Breast epithelium (tissue), 4 donors: ENCODE results near the gene PEF1. TPM values are rescaled to one million over a fixed set of nuclear protein-coding genes. Genes with fewer than 3 reads are reported as not detected.

Experiments
- DNase-seq, 2 donors: peaks; one replicate each; pipeline ENCODE4 v3.0.0-alpha.2; 2019; ENCODE audit warnings: low spot score in 2 of 2
- H3K27ac ChIP-seq, 2 donors: fragments of 200-600 bp; sonication (generic) in 1 of 2; one replicate each; pipeline ENCODE4 v1.5.1; 2016 to 2019; ENCODE audit warnings: mild to moderate bottlenecking in 1 of 2
- H3K27me3 ChIP-seq, 2 donors: fragments of 200-600 bp; sonication (generic) in 1 of 2; one replicate each; pipeline versions ENCODE4 v1.5.1 to v1.6.0; 2017 to 2019; ENCODE audit warnings: control low read depth in 1 of 2, mild to moderate bottlenecking in 1 of 2
- H3K36me3 ChIP-seq: fragments of 200-600 bp; one replicate; pipeline ENCODE4 v1.5.1; 2019
- H3K4me1 ChIP-seq, 2 donors: fragments of 200-600 bp; sonication (generic); one replicate each; pipeline ENCODE4 v1.5.1; 2016 to 2019; ENCODE audit warnings: control low read depth in 1 of 2
- H3K4me3 ChIP-seq, 3 donors: fragments of 200-600 bp; sonication (generic); 1 replicate in 2 of 3; 2 replicates in 1 of 3; pipeline ENCODE4 v1.5.1; 2016 to 2019; ENCODE audit warnings: mild to moderate bottlenecking in 3 of 3, moderate library complexity in 2 of 3
- H3K9me3 ChIP-seq, 2 donors: fragments of 200-600 bp; sonication (generic) in 1 of 2; one replicate each; pipeline ENCODE4 v1.5.1; 2016 to 2019; ENCODE audit warnings: control low read depth in 1 of 2
- CTCF ChIP-seq, 3 donors: fragments of 450-650 bp; IDR thresholded peaks; one replicate each; pipeline ENCODE4 v1.5.1; 2016 to 2017; ENCODE audit warnings: antibody characterized with exemption in 3 of 3, mild to moderate bottlenecking in 3 of 3, moderate library complexity in 3 of 3
- POLR2A ChIP-seq: fragments of 450-650 bp; IDR thresholded peaks from one replicate; pipeline ENCODE4 v1.6.1; 2016; ENCODE audit warnings: antibody characterized with exemption, mild to moderate bottlenecking, moderate library complexity
- POLR2AphosphoS5 ChIP-seq, 3 donors: sonication (generic); formaldehyde crosslinking; IDR thresholded peaks; one replicate each; pipeline ENCODE4 v1.6.1; 2017; ENCODE audit warnings: antibody characterized with exemption in 3 of 3
- intact Hi-C: fragments of 100-400 bp; cut with DNase I; formaldehyde crosslinking; loops from one replicate; pipeline ENCODE4 v1.15.1; 2023; ENCODE audit warnings: low total_unique reads
- total RNA-seq, 3 donors: library from RNA; depleted of rRNA; stranded (reverse); fragments of >200 nt; gene quantifications; one replicate each; pipeline ENCODE4 v1.1.0, GENCODE V29; 2016

Gene PEF1
- total RNA-seq, 3 donors from 2014 or later: 67.8 to 84.9 (median 70.1) TPM

- intact Hi-C loops: loop anchor here (10.0 kb wide), 1 partner anchor 287 kb away; no protein-coding TSS in a partner anchor
- H3K36me3 ChIP-seq: no peaks in the 10 kb centered on the region
- no peak overlapping the region for H3K27ac ChIP-seq
- H3K27me3 ChIP-seq: no peaks in the 10 kb centered on the region
- H3K4me1 ChIP-seq: no peaks in the 10 kb centered on the region
- no peaks in the 10 kb centered on the region for H3K9me3 ChIP-seq
- DNase-seq: no peak
- TF ChIP-seq CTCF (IDR thresholded peaks at IDR 0.05) (no peak), POLR2AphosphoS5 (IDR thresholded peaks at IDR 0.05) (no peak), POLR2A (no peak)
- H3K4me3 ChIP-seq: no peak overlapping the region
These were observed 33.3 kb upstream of the PEF1 start for GRCh38 chr1:31677949-31678348.

- H3K27me3 ChIP-seq: no peaks in the 10 kb centered on the region
- DNase-seq: no peak
- H3K27ac ChIP-seq: no peak overlapping the region
- no peaks in the 10 kb centered on the region for H3K36me3 ChIP-seq
- TF ChIP-seq POLR2AphosphoS5 (IDR thresholded peaks at IDR 0.05) (no peak), CTCF (IDR thresholded peaks at IDR 0.05) (no peak), POLR2A (no peak)
- H3K9me3 ChIP-seq: no peaks in the 10 kb centered on the region
- intact Hi-C loops: loop anchor here (10.0 kb wide), 1 partner anchor 287 kb away; no protein-coding TSS in a partner anchor
- H3K4me1 ChIP-seq: no peaks in the 10 kb centered on the region
- no peak overlapping the region for H3K4me3 ChIP-seq
These were observed 32.7 kb upstream of the PEF1 start for GRCh38 chr1:31677401-31677800.

GRCh38 chr1:31675756-31676155 lies 31.1 kb upstream of the PEF1 start:
- no peaks in the 10 kb centered on the region for H3K9me3 ChIP-seq
- TF ChIP-seq POLR2AphosphoS5 (IDR thresholded peaks at IDR 0.05): no peak
- TF ChIP-seq POLR2A: no peak
- no peak for TF ChIP-seq CTCF (IDR thresholded peaks at IDR 0.05)
- H3K36me3 ChIP-seq: no peaks in the 10 kb centered on the region
- H3K4me3 ChIP-seq: no peak overlapping the region
- peaks cover 0 to under 1% of the 10 kb centered on the region in 2 donors for H3K4me1 ChIP-seq
- no peak for DNase-seq
- H3K27ac ChIP-seq: no peak overlapping the region
- H3K27me3 ChIP-seq: no peaks in the 10 kb centered on the region
- intact Hi-C loops: loop anchor here (10.0 kb wide), 1 partner anchor 289 kb away; no protein-coding TSS in a partner anchor

- no peak for DNase-seq
- TF ChIP-seq POLR2A (no peak), CTCF (IDR thresholded peaks at IDR 0.05) (no peak)
- H3K4me3 ChIP-seq: no peak overlapping the region
- H3K36me3 ChIP-seq: no peaks in the 10 kb centered on the region
- H3K27me3 ChIP-seq: no peaks in the 10 kb centered on the region
- intact Hi-C loops: loop anchor here (10.0 kb wide), 1 partner anchor 290 kb away; no protein-coding TSS in a partner anchor
- H3K9me3 ChIP-seq: no peaks in the 10 kb centered on the region
- H3K27ac ChIP-seq: no peak overlapping the region
- H3K4me1 ChIP-seq: peaks cover 0 to 4% of the 10 kb centered on the region in 2 donors
These were observed 30.5 kb upstream of the PEF1 start for GRCh38 chr1:31675161-31675560.

- H3K4me1 ChIP-seq: peaks cover 3 to 4% of the 10 kb centered on the region in 2 donors
- H3K9me3 ChIP-seq: no peaks in the 10 kb centered on the region
- no peaks in the 10 kb centered on the region for H3K36me3 ChIP-seq
- no peak for TF ChIP-seq POLR2AphosphoS5 (IDR thresholded peaks at IDR 0.05)
- TF ChIP-seq POLR2A: no peak
- no peak for TF ChIP-seq CTCF (IDR thresholded peaks at IDR 0.05)
- intact Hi-C loops: loop anchor here (10.0 kb wide), 1 partner anchor 290 kb away; no protein-coding TSS in a partner anchor
- no peaks in the 10 kb centered on the region for H3K27me3 ChIP-seq
- DNase-seq: no peak
- no peak overlapping the region for H3K4me3 ChIP-seq
- no peak overlapping the region for H3K27ac ChIP-seq
These were observed 29.9 kb upstream of the PEF1 start for GRCh38 chr1:31674626-31675025.
